CD14-positive monocyte (primary cell): ENCODE results near the gene MED8. TPM values are rescaled to one million over a fixed set of nuclear protein-coding genes. Genes with fewer than 3 reads are reported as not detected.

Source experiments
- DNase-seq, 3 donors: peaks; one replicate each; pipeline ENCODE4 v3.0.0-alpha.2; 2011 to 2022
- H2AFZ ChIP-seq: 2 replicates; pipeline ENCODE4 v1.6.0; 2012; ENCODE audit warnings: mild to moderate bottlenecking, low read depth, low read length, inconsistent platforms; ENCODE audit not compliant: insufficient read depth, poor library complexity, severe bottlenecking
- H3K27ac ChIP-seq, 2 donors: 1 replicate in 1 of 2; 2 replicates in 1 of 2; pipeline ENCODE4 v1.5.1; 2012 to 2013; ENCODE audit warnings: low read length in 2 of 2, control low read depth in 1 of 2, inconsistent platforms in 1 of 2, low read depth in 1 of 2, mild to moderate bottlenecking in 1 of 2
- H3K27me3 ChIP-seq, 2 donors: one replicate each; pipeline versions ENCODE4 v1.6.0 to v1.6.1; 2011 to 2013; ENCODE audit warnings: low read length in 2 of 2; ENCODE audit not compliant: control insufficient read depth in 2 of 2, insufficient read depth in 2 of 2
- H3K36me3 ChIP-seq, 2 donors: replicated peaks in 1 of 2; 1 replicate in 1 of 2; 2 replicates in 1 of 2; pipeline versions ENCODE4 v1.5.1 to v1.6.1; 2012 to 2013; ENCODE audit warnings: low read length in 2 of 2, control low read depth in 1 of 2, inconsistent platforms in 1 of 2, mild to moderate bottlenecking in 1 of 2; ENCODE audit not compliant: insufficient read depth in 2 of 2, control insufficient read depth in 1 of 2
- H3K4me1 ChIP-seq, 2 donors: 1 replicate in 1 of 2; 2 replicates in 1 of 2; pipeline versions ENCODE4 v1.5.1 to v1.6.1; 2012 to 2013; ENCODE audit warnings: low read length in 2 of 2, control low read depth in 1 of 2, inconsistent platforms in 1 of 2, mild to moderate bottlenecking in 1 of 2, moderate library complexity in 1 of 2; ENCODE audit not compliant: insufficient read depth in 2 of 2, control insufficient read depth in 1 of 2
- H3K4me2 ChIP-seq: replicated peaks from 2 replicates; pipeline ENCODE3; 2012; ENCODE audit warnings: low read length, moderate library complexity, mild to moderate bottlenecking; ENCODE audit not compliant: poor library complexity, severe bottlenecking; ENCODE audit errors: extremely low read depth
- H3K4me3 ChIP-seq, 3 experiments: fragments of 200-600 bp in 1 of 3; sonication (generic) in 1 of 3; replicated peaks in 1 of 3; 1 replicate in 2 of 3; 2 replicates in 1 of 3; pipeline ENCODE4 v1.5.1; 2011 to 2013; ENCODE audit warnings: low read length in 3 of 3, mild to moderate bottlenecking in 3 of 3, control low read depth in 2 of 3, low read depth in 2 of 3, inconsistent platforms in 1 of 3, moderate library complexity in 1 of 3
- H3K79me2 ChIP-seq: 2 replicates; pipeline ENCODE4 v1.6.0; 2012; ENCODE audit warnings: mild to moderate bottlenecking, control low read depth, inconsistent platforms, low read length, moderate library complexity; ENCODE audit not compliant: insufficient read depth
- H3K9ac ChIP-seq: 2 replicates; pipeline ENCODE4 v1.6.0; 2017; ENCODE audit warnings: low read length, mild to moderate bottlenecking; ENCODE audit not compliant: insufficient read depth, poor library complexity, severe bottlenecking
- H3K9me3 ChIP-seq, 2 donors: replicated peaks in 1 of 2; 1 replicate in 1 of 2; 2 replicates in 1 of 2; pipeline versions ENCODE4 v1.5.1 to v1.6.1; 2012 to 2013; ENCODE audit warnings: low read length in 2 of 2, control low read depth in 1 of 2; ENCODE audit not compliant: control insufficient read depth in 1 of 2, insufficient read depth in 1 of 2
- H4K20me1 ChIP-seq: 2 replicates; pipeline ENCODE4 v1.6.0; 2012; ENCODE audit warnings: mild to moderate bottlenecking, low read length, control low read depth, moderate library complexity; ENCODE audit not compliant: insufficient read depth
- H3K27ac Mint-ChIP-seq, 7 donors: one replicate each; pipeline ENCODE4 v1.8.0; 2020; ENCODE audit warnings: mild to moderate bottlenecking in 7 of 7, mixed read lengths in 7 of 7, moderate library complexity in 6 of 7, inconsistent platforms in 2 of 7
- H3K27me3 Mint-ChIP-seq, 3 donors: one replicate each; pipeline ENCODE4 v1.8.0; 2021 to 2022; ENCODE audit warnings: low read depth in 3 of 3, mild to moderate bottlenecking in 3 of 3, mixed read lengths in 3 of 3, moderate library complexity in 3 of 3, inconsistent platforms in 1 of 3
- H3K36me3 Mint-ChIP-seq, 2 donors: one replicate each; pipeline ENCODE4 v1.8.0; 2020; ENCODE audit warnings: mixed read lengths in 2 of 2, inconsistent platforms in 1 of 2, mild to moderate bottlenecking in 1 of 2
- H3K4me1 Mint-ChIP-seq: one replicate; pipeline ENCODE4 v1.8.0; 2020; ENCODE audit warnings: mild to moderate bottlenecking, mixed read lengths
- H3K4me3 Mint-ChIP-seq, 2 donors: one replicate each; pipeline ENCODE4 v1.8.0; 2020; ENCODE audit warnings: mild to moderate bottlenecking in 2 of 2, mixed read lengths in 2 of 2, moderate library complexity in 1 of 2
- H3K9me3 Mint-ChIP-seq, 7 donors: one replicate each; pipeline ENCODE4 v1.8.0; 2020 to 2022; ENCODE audit warnings: mixed read lengths in 7 of 7, mild to moderate bottlenecking in 6 of 7, moderate library complexity in 6 of 7, inconsistent platforms in 2 of 7
- WGBS: methylation state at CpG from one replicate; pipeline ENCODE4 v1.1.5; 2013; ENCODE audit warnings: missing lambda C conversion rate; ENCODE audit not compliant: insufficient coverage; 5-methylcytosine and 5-hydroxymethylcytosine counted together
- intact Hi-C, 2 donors: fragments of 100-400 bp; cut with micrococcal nuclease; formaldehyde crosslinking; loops; one replicate each; pipeline versions ENCODE4 v1.15.0 to v1.15.1; 2023
- polyA plus RNA-seq, 3 donors: library from polyadenylated mRNA; depleted of rRNA in 1 of 3; unstranded in 2 of 3; stranded (reverse) in 1 of 3; fragments of 300-500 nt in 2 of 3; fragments of >200 nt in 1 of 3; fragmentation: Illumina TruSeq in 2 of 3; gene quantifications; 1 replicate in 2 of 3; 2 replicates in 1 of 3; pipeline ENCODE4 v1.2.3, GENCODE V29; 2012 to 2021
- TF ChIP-seq, protein P1 (sequence below): fragments of 200-600 bp; IDR thresholded peaks from one replicate; pipeline ENCODE4 v1.8.0; 2022; ENCODE audit warnings: antibody characterized with exemption, mild to moderate bottlenecking

Gene MED8
- polyA plus RNA-seq, 3 donors: 16.6 to 41.8 (median 40.7) TPM

DNA sequence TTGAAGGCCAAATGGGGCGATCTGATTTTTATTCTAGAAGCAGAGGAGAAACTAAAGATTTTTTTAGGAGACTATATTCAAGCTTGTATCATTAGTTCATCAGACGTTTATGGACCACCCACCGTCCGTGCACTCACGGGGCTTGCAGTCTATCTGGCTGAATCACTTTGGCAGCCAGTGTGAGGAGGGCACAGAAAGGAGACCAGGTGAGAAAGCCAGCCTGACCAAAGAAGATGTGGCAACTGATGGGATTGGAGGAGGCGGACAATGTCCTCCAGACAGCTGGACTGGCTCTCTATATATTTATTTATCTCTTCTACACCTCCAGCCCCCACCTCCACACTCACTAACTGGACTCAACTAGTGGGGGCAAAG, 21.0 kb downstream of the MED8 start:
- peak overlapping the region; percentile 96 for H3K9ac ChIP-seq
- peaks cover 45% of the 10 kb centered on the region for H4K20me1 ChIP-seq
- TF ChIP-seq, protein P1, sequence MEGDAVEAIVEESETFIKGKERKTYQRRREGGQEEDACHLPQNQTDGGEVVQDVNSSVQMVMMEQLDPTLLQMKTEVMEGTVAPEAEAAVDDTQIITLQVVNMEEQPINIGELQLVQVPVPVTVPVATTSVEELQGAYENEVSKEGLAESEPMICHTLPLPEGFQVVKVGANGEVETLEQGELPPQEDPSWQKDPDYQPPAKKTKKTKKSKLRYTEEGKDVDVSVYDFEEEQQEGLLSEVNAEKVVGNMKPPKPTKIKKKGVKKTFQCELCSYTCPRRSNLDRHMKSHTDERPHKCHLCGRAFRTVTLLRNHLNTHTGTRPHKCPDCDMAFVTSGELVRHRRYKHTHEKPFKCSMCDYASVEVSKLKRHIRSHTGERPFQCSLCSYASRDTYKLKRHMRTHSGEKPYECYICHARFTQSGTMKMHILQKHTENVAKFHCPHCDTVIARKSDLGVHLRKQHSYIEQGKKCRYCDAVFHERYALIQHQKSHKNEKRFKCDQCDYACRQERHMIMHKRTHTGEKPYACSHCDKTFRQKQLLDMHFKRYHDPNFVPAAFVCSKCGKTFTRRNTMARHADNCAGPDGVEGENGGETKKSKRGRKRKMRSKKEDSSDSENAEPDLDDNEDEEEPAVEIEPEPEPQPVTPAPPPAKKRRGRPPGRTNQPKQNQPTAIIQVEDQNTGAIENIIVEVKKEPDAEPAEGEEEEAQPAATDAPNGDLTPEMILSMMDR: no peak
- H3K36me3 ChIP-seq: peaks cover 19 to 24% of the 10 kb centered on the region in 2 donors
- H3K27ac ChIP-seq: peak overlapping the region; percentile 81 to 97
- H3K4me3 Mint-ChIP-seq: peak overlapping the region; percentile 86 to 98
- peaks cover 40 to 63% of the 10 kb centered on the region in 2 donors for H3K4me1 ChIP-seq
- DNase-seq: no peak
- no peaks in the 10 kb centered on the region for H3K27me3 ChIP-seq
- H3K4me1 Mint-ChIP-seq: peaks cover 49% of the 10 kb centered on the region
- no peaks in the 10 kb centered on the region for H3K9me3 ChIP-seq
- 3% methylated on average over 4 of the region's 6 CpGs for WGBS
- peak overlapping the region; percentile 90 for H2AFZ ChIP-seq
- H3K9me3 Mint-ChIP-seq: no peaks in the 10 kb centered on the region
- H3K27ac Mint-ChIP-seq: peak overlapping the region; percentile 87 to 99 (median 97)
- H3K4me3 ChIP-seq: peak overlapping the region; percentile 52 to 98 (median 59)
- intact Hi-C loops: loop anchor here in 1 of 2 donors (2.0 to 10.0 kb wide), 2 partner anchors 20 to 194 kb away; partner anchors contain the start of genes CFAP57, EBNA1BP2, MED8 and SZT2
- H3K27me3 Mint-ChIP-seq: no peaks in the 10 kb centered on the region
- H3K4me2 ChIP-seq: peak overlapping the region; percentile 92
- peaks cover 48% of the 10 kb centered on the region for H3K79me2 ChIP-seq
- H3K36me3 Mint-ChIP-seq: peaks cover 25 to 29% of the 10 kb centered on the region in 2 donors

DNA sequence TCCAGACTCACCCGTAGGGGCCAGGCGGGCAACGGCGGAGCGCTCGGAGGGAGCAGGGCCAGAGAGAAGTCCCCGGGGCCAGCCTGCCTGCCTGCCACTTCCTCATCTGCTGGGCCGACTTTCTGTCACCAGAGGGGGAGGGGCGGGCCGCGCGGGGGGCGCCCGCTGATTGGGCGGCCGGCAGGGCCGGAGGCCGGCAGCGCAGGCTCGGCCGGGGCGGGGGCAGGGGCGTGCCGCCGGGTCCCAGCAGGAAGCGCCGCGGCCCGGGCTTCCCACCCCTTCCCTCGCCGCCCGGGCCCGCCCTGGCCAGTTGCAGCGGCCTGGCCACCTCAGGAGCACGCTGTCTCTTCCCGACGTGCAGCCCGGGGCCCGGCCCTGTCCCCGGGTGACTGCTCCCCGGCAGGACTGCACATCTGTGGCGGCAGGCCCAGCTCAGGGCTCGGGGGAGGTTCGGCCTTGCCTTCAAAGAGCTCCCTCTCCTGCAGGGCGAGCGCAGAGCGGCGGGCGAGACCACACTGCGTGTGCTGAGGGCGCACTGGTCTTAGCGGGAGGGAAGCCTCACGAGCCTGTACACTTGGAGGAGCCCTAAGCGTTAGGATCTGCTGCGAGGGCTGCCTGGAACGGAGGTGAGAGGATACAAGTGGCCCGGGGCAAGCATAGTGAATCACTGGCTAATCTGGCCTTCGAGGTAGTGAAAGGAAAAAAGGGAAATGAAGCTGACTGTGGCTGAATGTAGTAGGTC, 21.5 kb downstream of the MED8 start, which contains the start of gene ELOVL1:
TSS of gene ELOVL1 (minus strand) at position 108 of the 742 bp plus-strand sequence. CDS start 2,402 bp downstream, outside the sequence.
- Histone ChIP-seq H3K79me2 (peaks cover 53% of the 10 kb centered on the region), H3K4me1 (peaks cover 38 to 63% of the 10 kb centered on the region in 2 donors), H4K20me1 (peaks cover 47% of the 10 kb centered on the region), H3K4me2 (peak within 1 kb of the TSS; percentile 92), H3K27me3 (no peaks in the 10 kb centered on the region), H2AFZ (peak within 1 kb of the TSS; percentile 90), H3K36me3 (peaks cover 25 to 30% of the 10 kb centered on the region in 2 donors), H3K4me3 (peak within 1 kb of the TSS; percentile 79 to 98 (median 98)), H3K9me3 (no peaks in the 10 kb centered on the region), H3K27ac (peak within 1 kb of the TSS; percentile 81 to 97), H3K9ac (peak within 1 kb of the TSS; percentile 96)
- DNase-seq: peak; percentile 89 to 93 (median 90)
- Mint-ChIP-seq H3K9me3 (no peaks in the 10 kb centered on the region), H3K36me3 (peaks cover 30 to 34% of the 10 kb centered on the region in 2 donors), H3K27ac (peak within 1 kb of the TSS; percentile 95 to 99 (median 97)), H3K4me1 (peaks cover 53% of the 10 kb centered on the region), H3K27me3 (no peaks in the 10 kb centered on the region), H3K4me3 (peak within 1 kb of the TSS; percentile 86 to 98)
- intact Hi-C loops: loop anchor here in 1 of 2 donors (2.0 to 10.0 kb wide), 2 partner anchors 21 to 193 kb away; partner anchors contain the start of genes CFAP57, EBNA1BP2, MED8 and SZT2
- whole genome bisulfite sequencing: 0% methylated on average over 56 of the region's 58 CpGs
- TF ChIP-seq, protein P1: no peak
